Right kidney (tissue), 1 donor: Measurements from ENCODE around the gene ZNF385C.

ENCODE experiments used
- DNase-seq: peaks from one replicate; pipeline ENCODE4 v3.0.0-alpha.2; 2016

Gene ZNF385C

GRCh38 chr17:41985919-41986318 is 112.4 kb downstream of the ZNF385C start:
- no peak for DNase-seq

- DNase-seq, result no peak
These were observed 113.8 kb downstream of the ZNF385C start for GRCh38 chr17:41984454-41984853.

GRCh38 chr17:41982026-41982760 is 116.1 kb downstream of the ZNF385C start:
- no peak for DNase-seq

- no peak for DNase-seq
These were observed 120.3 kb downstream of the ZNF385C start for GRCh38 chr17:41977991-41978390.

- no peak for DNase-seq
These were observed 122.0 kb downstream of the ZNF385C start for GRCh38 chr17:41976142-41976768.
